Lower leg skin (tissue), 3 donors: Measurements from ENCODE around the gene NUDT13.

Experiments
- CTCF ChIP-seq, 3 donors: fragments of 450-650 bp; IDR thresholded peaks; one replicate each; pipeline ENCODE4 v1.5.1; 2016; ENCODE audit warnings: antibody characterized with exemption in 3 of 3, mild to moderate bottlenecking in 3 of 3, moderate library complexity in 2 of 3
- POLR2A ChIP-seq, 2 donors: fragments of 450-650 bp; IDR thresholded peaks; one replicate each; pipeline ENCODE4 v1.6.1; 2016 to 2017; ENCODE audit warnings: antibody characterized with exemption in 2 of 2, mild to moderate bottlenecking in 1 of 2, moderate library complexity in 1 of 2

GRCh38 chr10:73099141-73099540 lies 11.1 kb upstream of the NUDT13 start:
- TF ChIP-seq CTCF (IDR thresholded peaks at IDR 0.05) (no peak), POLR2A (IDR thresholded peaks at IDR 0.05) (no peak)
